ENCODE measurements around the gene TLK1. TPM values are rescaled to one million over a fixed set of nuclear protein-coding genes. Genes with fewer than 3 reads are reported as not detected.

The TLK1 gene
- total and polyA plus RNA-seq, 4 donors, result 7.7 to 19.6 (median 15.6) TPM

- TF ChIP-seq, protein P1, sequence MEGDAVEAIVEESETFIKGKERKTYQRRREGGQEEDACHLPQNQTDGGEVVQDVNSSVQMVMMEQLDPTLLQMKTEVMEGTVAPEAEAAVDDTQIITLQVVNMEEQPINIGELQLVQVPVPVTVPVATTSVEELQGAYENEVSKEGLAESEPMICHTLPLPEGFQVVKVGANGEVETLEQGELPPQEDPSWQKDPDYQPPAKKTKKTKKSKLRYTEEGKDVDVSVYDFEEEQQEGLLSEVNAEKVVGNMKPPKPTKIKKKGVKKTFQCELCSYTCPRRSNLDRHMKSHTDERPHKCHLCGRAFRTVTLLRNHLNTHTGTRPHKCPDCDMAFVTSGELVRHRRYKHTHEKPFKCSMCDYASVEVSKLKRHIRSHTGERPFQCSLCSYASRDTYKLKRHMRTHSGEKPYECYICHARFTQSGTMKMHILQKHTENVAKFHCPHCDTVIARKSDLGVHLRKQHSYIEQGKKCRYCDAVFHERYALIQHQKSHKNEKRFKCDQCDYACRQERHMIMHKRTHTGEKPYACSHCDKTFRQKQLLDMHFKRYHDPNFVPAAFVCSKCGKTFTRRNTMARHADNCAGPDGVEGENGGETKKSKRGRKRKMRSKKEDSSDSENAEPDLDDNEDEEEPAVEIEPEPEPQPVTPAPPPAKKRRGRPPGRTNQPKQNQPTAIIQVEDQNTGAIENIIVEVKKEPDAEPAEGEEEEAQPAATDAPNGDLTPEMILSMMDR (IDR thresholded peaks at IDR 0.05; ENCODE audit: low read depth, low read length, missing input control), result no peak
- TF ChIP-seq REST (IDR thresholded peaks at IDR 0.05) (no peak), TAF1 (conservative IDR thresholded peaks at IDR 0.05) (no peak)
Measured at GRCh38 chr2:171100370-171100769, 60.3 kb downstream of the TLK1 start (continued).

DNA sequence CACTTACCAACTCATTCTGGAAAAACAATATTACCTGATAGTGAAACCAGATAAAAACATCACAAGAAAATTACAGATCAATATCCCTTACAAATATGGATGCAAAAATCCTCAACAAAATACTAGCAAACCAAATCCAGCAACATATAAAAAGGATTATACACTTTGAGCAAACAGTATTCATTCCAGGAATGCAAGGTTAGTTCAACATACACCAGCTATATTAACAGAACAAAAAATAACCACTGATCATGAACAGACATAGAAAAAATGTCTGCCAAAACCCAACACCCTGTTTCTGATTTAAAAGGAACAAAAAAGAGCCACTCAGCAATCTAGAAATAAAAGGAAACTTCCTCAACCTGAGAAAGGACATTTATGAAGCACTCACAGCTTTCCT, 62.1 kb downstream of the TLK1 start:
- DNase-seq (ENCODE audit: low spot score), result no peak
- no peak for TF ChIP-seq TAF1 (conservative IDR thresholded peaks at IDR 0.05)
- TF ChIP-seq FOXA1 (IDR thresholded peaks at IDR 0.05), result no peak
- no peak for TF ChIP-seq NR2F2 (IDR thresholded peaks at IDR 0.05)
- no peak for TF ChIP-seq JUND (IDR thresholded peaks at IDR 0.05)
- no peak for TF ChIP-seq RXRA (IDR thresholded peaks at IDR 0.05)
- TF ChIP-seq FOXA2 (IDR thresholded peaks at IDR 0.05), result no peak
- TF ChIP-seq HNF4G (IDR thresholded peaks at IDR 0.05), result no peak
- TF ChIP-seq, protein P1 (IDR thresholded peaks at IDR 0.05; ENCODE audit: low read depth, low read length, missing input control), result no peak
- peaks cover 0 to 2% (median 0%) of the 10 kb centered on the region in 4 donors for H3K9me3 ChIP-seq (ENCODE audit: control insufficient read depth in 4 of 4, low read length in 3 of 4)
- H3K27ac ChIP-seq (ENCODE audit: low read depth in 1 of 2, low read length in 2 of 2), result no peak overlapping the region
- H3K4me1 ChIP-seq (ENCODE audit: control insufficient read depth in 4 of 4, insufficient read depth in 4 of 4, low read length in 3 of 4), result no peaks in the 10 kb centered on the region
- H3K27me3 ChIP-seq (ENCODE audit: control insufficient read depth in 4 of 4, insufficient read depth in 4 of 4, low read length in 3 of 4), result no peaks in the 10 kb centered on the region
- H3K4me3 ChIP-seq (ENCODE audit: low read depth in 1 of 3, low read length in 3 of 3), result no peak overlapping the region
- H3K9ac ChIP-seq (ENCODE audit: low read depth in 1 of 2, low read length in 2 of 2), result no peak overlapping the region
- peaks cover 0 to 2% (median 0%) of the 10 kb centered on the region in 4 donors for H3K36me3 ChIP-seq (ENCODE audit: control insufficient read depth in 4 of 4, insufficient read depth in 3 of 4, low read depth in 1 of 4, low read length in 3 of 4)

DNA sequence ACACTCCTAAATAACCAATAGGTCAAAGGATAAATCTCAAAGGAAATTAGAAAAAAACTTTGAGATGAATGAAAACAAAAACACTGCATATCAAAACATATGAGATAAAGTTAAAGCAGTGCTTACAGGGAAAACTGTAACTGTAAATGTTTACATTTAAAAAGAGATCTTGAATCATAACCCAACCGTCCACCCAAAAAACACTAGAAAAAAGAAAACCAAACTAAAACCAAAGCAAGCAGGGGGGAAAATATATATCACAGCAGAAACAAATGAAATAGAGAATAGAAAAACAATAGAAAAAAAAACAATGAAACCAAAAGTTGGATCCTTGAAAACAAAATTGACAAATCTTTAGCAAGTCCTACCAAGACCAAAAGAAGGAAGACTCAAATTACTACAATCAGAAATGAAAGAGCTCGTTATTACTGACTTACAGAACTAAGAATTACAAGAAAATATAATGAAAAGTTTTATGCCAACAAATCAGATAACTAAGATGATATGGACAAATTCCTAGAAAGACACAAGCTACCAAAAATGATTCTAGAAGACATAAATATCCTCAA, 65.6 kb downstream of the TLK1 start:
- no peak for DNase-seq (ENCODE audit: low spot score)
- Histone ChIP-seq H3K4me1 (ENCODE audit: control insufficient read depth in 4 of 4, insufficient read depth in 4 of 4, low read length in 3 of 4) (peaks cover 0 to 2% (median 0%) of the 10 kb centered on the region in 4 donors), H3K27ac (ENCODE audit: low read depth in 1 of 2, low read length in 2 of 2) (no peak overlapping the region), H3K36me3 (ENCODE audit: control insufficient read depth in 4 of 4, insufficient read depth in 3 of 4, low read depth in 1 of 4, low read length in 3 of 4) (no peaks in the 10 kb centered on the region), H3K9me3 (ENCODE audit: control insufficient read depth in 4 of 4, low read length in 3 of 4) (no peaks in the 10 kb centered on the region), H3K27me3 (ENCODE audit: control insufficient read depth in 4 of 4, insufficient read depth in 4 of 4, low read length in 3 of 4) (no peaks in the 10 kb centered on the region), H3K4me3 (ENCODE audit: low read depth in 1 of 3, low read length in 3 of 3) (no peak overlapping the region), H3K9ac (ENCODE audit: low read depth in 1 of 2, low read length in 2 of 2) (no peak overlapping the region)
- WGBS, result 89% methylated on average over 2 of the region's 2 CpGs
- no peak for TF ChIP-seq REST (IDR thresholded peaks at IDR 0.05)
- TF ChIP-seq RXRA (IDR thresholded peaks at IDR 0.05), result no peak
- no peak for TF ChIP-seq TAF1 (conservative IDR thresholded peaks at IDR 0.05)
- no peak for TF ChIP-seq RAD21 (IDR thresholded peaks at IDR 0.05)
- TF ChIP-seq JUND (IDR thresholded peaks at IDR 0.05), result no peak
- TF ChIP-seq ZBTB33 (IDR thresholded peaks at IDR 0.05), result no peak
- TF ChIP-seq EGR1 (IDR thresholded peaks at IDR 0.05; ENCODE audit: low read depth in 2 of 2), result no peak
- TF ChIP-seq, protein P1 (IDR thresholded peaks at IDR 0.05; ENCODE audit: low read depth, low read length, missing input control), result no peak
- no peak for TF ChIP-seq YY1 (IDR thresholded peaks at IDR 0.05)
